ENCODE data around the gene PRKG2.
A peak's percentile ranks its signal among the peaks of the same experiment; 100 is the strongest.
"Not testable (repeated sequence)": the region's sequence is repeated elsewhere in the genome, so short reads cannot be mapped to it uniquely, and the experiment has no call there.

The PRKG2 gene

GRCh38 chr4:81214144-81214880 is 710 bp downstream of the PRKG2 start:
- no peak for DNase-seq

GRCh38 chr4:81213671-81214070 is 1.4 kb downstream of the PRKG2 start:
- DNase-seq, result no peak

- DNase-seq, result no peak
These were observed 3.1 kb downstream of the PRKG2 start for GRCh38 chr4:81211956-81212355.

GRCh38 chr4:81207828-81208227 is 7.2 kb downstream of the PRKG2 start:
- DNase-seq, result peak; percentile 32

GRCh38 chr4:81205302-81205701 is 9.7 kb downstream of the PRKG2 start:
- DNase-seq, result no peak

GRCh38 chr4:81204571-81204970 is 10.5 kb downstream of the PRKG2 start:
- no peak for DNase-seq

- no peak for DNase-seq
These were observed 15.2 kb downstream of the PRKG2 start for GRCh38 chr4:81199831-81200230.

- no peak for DNase-seq
These were observed 16.4 kb downstream of the PRKG2 start for GRCh38 chr4:81198609-81199008.

GRCh38 chr4:81197864-81198524 is 17.0 kb downstream of the PRKG2 start:
- DNase-seq, result no peak

- DNase-seq, result no peak
These were observed 18.8 kb downstream of the PRKG2 start for GRCh38 chr4:81196126-81196650.

- DNase-seq, result no peak
These were observed 19.5 kb downstream of the PRKG2 start for GRCh38 chr4:81195475-81195874.

GRCh38 chr4:81194286-81194685 is 20.7 kb downstream of the PRKG2 start:
- no peak for DNase-seq

- DNase-seq, result no peak
These were observed 34.1 kb downstream of the PRKG2 start for GRCh38 chr4:81180916-81181315.

- DNase-seq, result no peak
These were observed 35.7 kb downstream of the PRKG2 start for GRCh38 chr4:81179326-81179725.

- no peak for DNase-seq
These were observed 41.8 kb downstream of the PRKG2 start for GRCh38 chr4:81173213-81173612.

- DNase-seq, result no peak
These were observed 48.4 kb downstream of the PRKG2 start for GRCh38 chr4:81166458-81167160.

GRCh38 chr4:81165861-81166430 is 49.1 kb downstream of the PRKG2 start:
- DNase-seq, result no peak

GRCh38 chr4:81164623-81165416 is 50.2 kb downstream of the PRKG2 start:
- DNase-seq, result no peak

- no peak for DNase-seq
These were observed 50.9 kb downstream of the PRKG2 start for GRCh38 chr4:81164126-81164525.

- no peak for DNase-seq
These were observed 52.1 kb downstream of the PRKG2 start for GRCh38 chr4:81162752-81163458.

- not testable (repeated sequence) for DNase-seq
These were observed 61.2 kb downstream of the PRKG2 start for GRCh38 chr4:81153714-81154323.

Data from NCI-H226 (cell line).